Psoas muscle (tissue), 8 donors: Measurements from ENCODE around the gene CCDC12. TPM values are rescaled to one million over a fixed set of nuclear protein-coding genes. Genes with fewer than 3 reads are reported as not detected.
A peak's percentile ranks its signal among the peaks of the same experiment; 100 is the strongest.

Source experiments
- ATAC-seq, 4 donors: fragments of 200-7000 bp; cut with Tn5 transposase; one replicate each; pipeline ENCODE4 v1.9.1; 2020; ENCODE audit warnings: moderate library complexity in 3 of 4, mild to moderate bottlenecking in 2 of 4
- DNase-seq, 2 donors: peaks; one replicate each; pipeline ENCODE4 v3.0.0-alpha.2; 2020
- H3K27ac ChIP-seq: fragments of 200-600 bp; one replicate; pipeline ENCODE4 v1.8.0; 2022
- H3K27me3 ChIP-seq, 3 donors: fragments of 200-600 bp in 1 of 3; one replicate each; pipeline versions ENCODE4 v1.6.1 to v1.8.0; 2013 to 2022; ENCODE audit warnings: low read length in 2 of 3, mild to moderate bottlenecking in 2 of 3, moderate library complexity in 1 of 3; ENCODE audit not compliant: insufficient read depth in 3 of 3
- H3K36me3 ChIP-seq, 2 donors: fragments of 200-600 bp in 1 of 2; one replicate each; pipeline versions ENCODE4 v1.6.1 to v1.8.0; 2013 to 2022; ENCODE audit warnings: low read depth in 1 of 2, mild to moderate bottlenecking in 1 of 2, moderate library complexity in 1 of 2; ENCODE audit not compliant: insufficient read depth in 1 of 2
- H3K4me1 ChIP-seq: fragments of 200-600 bp; one replicate; pipeline ENCODE4 v1.8.0; 2022
- H3K4me3 ChIP-seq: fragments of 200-600 bp; one replicate; pipeline ENCODE4 v1.8.0; 2022; ENCODE audit warnings: mild to moderate bottlenecking
- H3K9me3 ChIP-seq: fragments of 200-600 bp; one replicate; pipeline ENCODE4 v1.8.0; 2022
- WGBS, 3 donors: extraction: QIAGEN DNeasy Blood & Tissue Kit; methylation state at CpG; one replicate each; pipeline versions ENCODE4 v1.1.6 to v1.1.7; 2013; 5-methylcytosine and 5-hydroxymethylcytosine counted together
- intact Hi-C, 2 donors: fragments of 100-400 bp; cut with DNase I; formaldehyde crosslinking; loops; one replicate each; pipeline versions ENCODE4 v1.11.0 to v1.14.2; 2022
- polyA plus RNA-seq, 3 donors: library from polyadenylated mRNA; stranded (reverse); fragments of 200-250 nt; gene quantifications; one replicate each; pipeline ENCODE4 v1.2.3, GENCODE V29; 2013
- total RNA-seq, 4 donors: library from RNA; stranded (reverse); fragmentation: NEBNext Ultra II Directional in 2 of 4; extraction: Animal tissue kit (Norgen Biotek cat#: 25700) in 2 of 4; gene quantifications; one replicate each; pipeline versions ENCODE4 v1.2.1 to v1.2.4, GENCODE V29; 2021 to 2023
- TF ChIP-seq, protein P1 (sequence below): fragments of 200-600 bp; IDR thresholded peaks from one replicate; pipeline ENCODE4 v1.8.0; 2022; ENCODE audit warnings: antibody characterized with exemption
- donor health status: healthy with polysubstance abuse.
- donor health status: DM: no; HTN: no; CAD: no; lungs with moderate emphysema.
- donor health status: Bipolar disorder and iron deficiency.
- donor health status: healthy.
- donor health status: DM: yes; HTN: yes; CAD: no.
- donor health status: DM: no; HTN: no; CAD: no.
- donor health status: DM: no; HTN: no; CAD: no.
- donor health status: DM: yes; HTN: yes; CAD: no.

CCDC12 gene
- total and polyA plus RNA-seq, 7 donors = 25.1 to 69.8 (median 36.4) TPM

DNA sequence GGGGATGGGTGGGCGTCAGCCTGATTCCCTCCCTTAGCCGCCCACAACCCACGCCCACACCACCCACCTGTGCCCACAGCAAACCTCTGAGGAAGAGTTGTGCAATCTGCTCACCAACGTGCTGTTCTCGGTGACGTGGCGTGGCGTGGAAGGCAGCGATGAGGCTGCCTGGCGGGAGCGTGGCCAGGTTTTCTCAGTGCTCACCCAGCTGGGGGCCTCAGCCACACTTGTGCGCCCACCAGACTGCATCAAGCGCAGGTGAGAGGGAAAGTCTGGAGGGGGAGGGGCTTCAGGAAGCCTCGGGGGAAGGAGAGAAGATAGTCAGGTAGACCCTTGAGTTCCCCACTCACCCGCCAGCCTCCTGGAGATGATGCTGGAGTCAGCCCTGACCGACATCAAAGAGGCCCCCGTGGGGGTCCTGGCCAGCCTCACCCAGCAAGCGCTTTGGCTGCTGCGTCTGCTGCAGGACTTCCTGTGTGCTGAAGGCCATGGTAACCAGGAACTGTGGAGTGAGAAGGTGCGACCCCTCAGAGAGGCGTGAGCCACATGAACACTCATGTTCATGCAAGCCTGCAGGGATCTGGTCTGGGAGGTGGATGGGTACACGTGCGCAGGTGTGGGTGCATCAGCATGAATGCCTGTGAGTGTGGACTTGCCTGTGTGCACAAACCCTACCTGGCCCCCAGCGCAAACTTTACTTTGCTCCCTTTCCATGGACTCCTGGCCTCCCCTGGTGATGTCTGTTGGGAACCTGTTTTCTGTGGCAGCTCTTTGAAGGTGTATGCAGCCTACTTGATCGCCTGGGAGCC lies 24.6 kb upstream of the CCDC12 start:
- peaks cover 0 to 57% of the 10 kb centered on the region in 2 donors for H3K36me3 ChIP-seq
- TF ChIP-seq, protein P1, sequence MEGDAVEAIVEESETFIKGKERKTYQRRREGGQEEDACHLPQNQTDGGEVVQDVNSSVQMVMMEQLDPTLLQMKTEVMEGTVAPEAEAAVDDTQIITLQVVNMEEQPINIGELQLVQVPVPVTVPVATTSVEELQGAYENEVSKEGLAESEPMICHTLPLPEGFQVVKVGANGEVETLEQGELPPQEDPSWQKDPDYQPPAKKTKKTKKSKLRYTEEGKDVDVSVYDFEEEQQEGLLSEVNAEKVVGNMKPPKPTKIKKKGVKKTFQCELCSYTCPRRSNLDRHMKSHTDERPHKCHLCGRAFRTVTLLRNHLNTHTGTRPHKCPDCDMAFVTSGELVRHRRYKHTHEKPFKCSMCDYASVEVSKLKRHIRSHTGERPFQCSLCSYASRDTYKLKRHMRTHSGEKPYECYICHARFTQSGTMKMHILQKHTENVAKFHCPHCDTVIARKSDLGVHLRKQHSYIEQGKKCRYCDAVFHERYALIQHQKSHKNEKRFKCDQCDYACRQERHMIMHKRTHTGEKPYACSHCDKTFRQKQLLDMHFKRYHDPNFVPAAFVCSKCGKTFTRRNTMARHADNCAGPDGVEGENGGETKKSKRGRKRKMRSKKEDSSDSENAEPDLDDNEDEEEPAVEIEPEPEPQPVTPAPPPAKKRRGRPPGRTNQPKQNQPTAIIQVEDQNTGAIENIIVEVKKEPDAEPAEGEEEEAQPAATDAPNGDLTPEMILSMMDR = no peak
- DNase-seq (peak; percentile 9 to 44), ATAC-seq (no peak)
- no peak overlapping the region for H3K4me3 ChIP-seq
- 92 to 97% (median 92%) methylated on average over 24 to 25 of the region's 25 CpGs for WGBS, 3 donors
- no peaks in the 10 kb centered on the region for H3K27me3 ChIP-seq
- no peaks in the 10 kb centered on the region for H3K4me1 ChIP-seq
- H3K9me3 ChIP-seq = no peaks in the 10 kb centered on the region
- H3K27ac ChIP-seq = no peak overlapping the region
- intact Hi-C loops = no loop called here

DNA sequence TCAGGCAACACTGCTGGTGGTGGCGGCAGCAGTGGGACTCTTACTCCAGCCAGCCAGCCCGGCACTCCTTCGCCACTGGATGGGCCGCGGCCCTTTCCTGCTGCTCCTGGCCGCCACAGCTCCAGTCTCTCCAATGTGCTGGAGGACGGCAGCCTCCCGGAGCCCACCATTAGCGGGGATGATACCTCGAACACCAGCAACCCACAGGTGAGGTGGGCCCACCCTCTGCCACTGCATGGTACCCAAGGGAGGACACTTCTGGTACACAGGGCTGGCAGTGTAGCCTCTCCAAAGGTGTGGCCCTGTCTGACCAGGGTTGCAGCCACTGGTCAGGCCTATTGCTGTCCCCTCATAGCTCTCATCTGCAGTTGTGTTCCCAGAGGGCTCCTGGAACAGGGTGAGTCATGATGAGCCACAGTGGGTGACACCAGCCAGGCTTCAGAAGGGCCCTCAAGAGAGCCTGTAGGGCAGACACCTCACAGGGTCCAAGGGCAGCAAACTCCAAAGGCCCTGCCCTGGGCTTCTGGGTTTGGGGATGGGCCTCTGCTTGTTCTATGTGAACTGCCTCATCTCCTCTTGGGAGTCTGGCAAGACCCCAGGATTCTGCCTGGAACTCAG lies 23.8 kb upstream of the CCDC12 start:
- no peak overlapping the region for H3K4me3 ChIP-seq
- 96 to 97% (median 97%) methylated on average over 10 of the region's 10 CpGs for WGBS, 3 donors
- TF ChIP-seq, protein P1 = no peak
- H3K27me3 ChIP-seq = no peaks in the 10 kb centered on the region
- DNase-seq (peak; percentile 12 to 49), ATAC-seq (peak in 3 of 4 donors; percentile 3 to 39 (median 38))
- no peaks in the 10 kb centered on the region for H3K4me1 ChIP-seq
- no peaks in the 10 kb centered on the region for H3K9me3 ChIP-seq
- H3K36me3 ChIP-seq = peaks cover 0 to 50% of the 10 kb centered on the region in 2 donors
- no peak overlapping the region for H3K27ac ChIP-seq
- intact Hi-C loops = no loop called here

DNA sequence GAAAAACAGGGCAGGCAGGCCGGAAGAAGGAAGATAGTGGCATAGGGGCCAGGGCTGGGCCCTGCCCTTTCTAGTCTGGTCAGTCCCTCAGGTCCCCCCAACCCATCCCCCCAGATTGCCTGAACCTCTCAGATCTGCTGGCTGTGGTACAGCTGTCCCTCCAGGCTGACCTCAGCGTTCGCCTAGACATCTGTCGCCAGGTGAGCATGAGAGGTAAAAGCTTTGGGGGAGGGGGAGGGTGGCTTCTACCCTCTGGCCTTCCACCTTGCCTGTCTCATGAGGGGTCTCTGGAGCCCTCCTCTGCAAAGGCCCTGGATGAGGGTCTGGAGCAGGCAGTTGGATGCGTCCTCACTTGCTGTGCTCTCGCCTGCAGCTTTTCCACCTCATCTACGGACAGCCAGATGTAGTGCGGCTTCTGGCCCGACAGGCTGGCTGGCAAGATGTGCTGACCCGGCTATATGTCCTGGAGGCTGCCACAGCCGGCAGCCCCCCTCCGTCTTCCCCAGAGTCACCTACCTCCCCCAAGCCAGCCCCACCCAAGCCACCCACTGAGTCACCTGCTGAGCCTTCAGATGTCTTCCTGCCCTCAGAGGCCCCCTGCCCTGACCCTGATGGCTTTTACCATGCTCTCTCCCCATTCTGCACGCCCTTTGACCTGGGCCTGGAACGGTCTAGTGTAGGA lies 23.1 kb upstream of the CCDC12 start:
- ATAC-seq (no peak), DNase-seq (no peak)
- no peaks in the 10 kb centered on the region for H3K27me3 ChIP-seq
- peaks cover 0 to 51% of the 10 kb centered on the region in 2 donors for H3K36me3 ChIP-seq
- no peak overlapping the region for H3K27ac ChIP-seq
- no peak overlapping the region for H3K4me3 ChIP-seq
- no peaks in the 10 kb centered on the region for H3K4me1 ChIP-seq
- TF ChIP-seq, protein P1 = no peak
- intact Hi-C loops = loop anchor here (2.0 to 10.0 kb wide), 4 partner anchors 75 to 295 kb away; partner anchors contain the start of gene TMIE (in 1 of the 2)
- 90 to 97% (median 92%) methylated on average over 14 of the region's 14 CpGs for WGBS, 3 donors
- H3K9me3 ChIP-seq = no peaks in the 10 kb centered on the region

DNA sequence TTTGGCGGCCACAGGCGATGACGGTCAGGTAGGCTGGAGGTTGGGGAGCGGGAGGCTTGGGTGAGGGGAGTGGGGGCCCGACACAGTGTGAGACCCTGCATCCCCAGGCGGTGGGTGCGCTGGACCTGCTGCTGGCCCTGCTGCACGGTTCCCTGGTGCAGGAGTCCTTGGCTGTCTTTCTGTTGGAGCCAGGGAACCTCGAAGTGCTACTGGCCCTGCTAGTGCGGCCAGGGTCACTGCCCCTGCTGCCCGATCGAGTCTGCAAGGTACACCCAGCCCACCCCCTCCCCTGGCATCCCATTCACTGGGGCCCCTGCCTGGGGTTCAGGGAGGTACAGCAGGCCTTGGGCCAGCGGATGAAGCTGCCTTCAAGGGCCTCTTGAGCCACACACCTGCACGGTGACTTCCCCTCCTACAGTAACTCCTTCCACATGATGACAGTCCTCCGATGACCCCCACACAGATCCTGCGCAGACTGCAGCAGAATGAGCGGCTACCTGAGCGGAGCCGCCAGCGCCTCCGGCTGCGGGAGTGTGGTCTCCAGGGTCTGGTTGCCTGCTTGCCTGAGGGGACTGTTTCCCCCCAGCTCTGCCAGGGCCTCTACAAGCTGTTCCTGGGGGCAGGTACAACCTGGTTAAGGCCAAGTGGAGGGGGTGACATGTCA lies 22.4 kb upstream of the CCDC12 start:
- no peak overlapping the region for H3K27ac ChIP-seq
- no peaks in the 10 kb centered on the region for H3K4me1 ChIP-seq
- DNase-seq (peak; percentile 9 to 45), ATAC-seq (peak in 1 of 4 donors; percentile 10)
- 88 to 90% (median 88%) methylated on average over 18 to 22 of the region's 22 CpGs for WGBS, 3 donors
- H3K9me3 ChIP-seq = no peaks in the 10 kb centered on the region
- TF ChIP-seq, protein P1 = no peak
- no peaks in the 10 kb centered on the region for H3K27me3 ChIP-seq
- no peak overlapping the region for H3K4me3 ChIP-seq
- intact Hi-C loops = loop anchor here (2.0 to 10.0 kb wide), 4 partner anchors 74 to 294 kb away; partner anchors contain the start of gene TMIE (in 1 of the 2)
- peaks cover 0 to 46% of the 10 kb centered on the region in 2 donors for H3K36me3 ChIP-seq
